Epithelial cell of prostate (primary cell): ENCODE results near the gene CRB2.

ENCODE experiments used
- DNase-seq: peaks from one replicate; pipeline ENCODE4 v3.0.0-alpha.2; 2011; ENCODE audit warnings: low read depth, low spot score
- H3K27ac ChIP-seq: fragments of 450-650 bp; 2 replicates; pipeline ENCODE4 v1.5.1; 2017; ENCODE audit warnings: mild to moderate bottlenecking

The CRB2 gene

GRCh38 chr9:123377211-123377971, 21.4 kb downstream of the CRB2 start:
- no peak overlapping the region for H3K27ac ChIP-seq
- no peak for DNase-seq

DNA sequence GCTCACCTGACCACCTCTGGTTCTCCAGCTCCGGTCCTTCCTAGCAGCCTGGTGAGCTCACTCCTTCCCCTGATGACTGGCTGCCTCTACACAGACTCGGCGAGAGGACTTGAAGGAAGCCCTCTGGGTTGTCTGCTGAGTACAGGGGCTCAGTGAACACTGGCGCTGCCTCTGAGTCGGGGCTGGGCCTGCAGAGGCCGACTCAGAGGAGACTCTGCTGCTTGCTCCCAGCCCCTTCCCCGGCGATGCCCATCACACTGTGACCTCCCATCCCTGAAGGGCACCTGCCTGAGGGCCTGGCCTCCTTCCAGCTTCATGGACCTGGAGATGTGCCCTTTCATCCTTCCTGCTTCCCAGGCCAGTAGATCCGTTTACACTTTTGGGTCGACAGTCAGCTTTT, 22.0 kb downstream of the CRB2 start:
- no peak for DNase-seq
- no peak overlapping the region for H3K27ac ChIP-seq

DNA sequence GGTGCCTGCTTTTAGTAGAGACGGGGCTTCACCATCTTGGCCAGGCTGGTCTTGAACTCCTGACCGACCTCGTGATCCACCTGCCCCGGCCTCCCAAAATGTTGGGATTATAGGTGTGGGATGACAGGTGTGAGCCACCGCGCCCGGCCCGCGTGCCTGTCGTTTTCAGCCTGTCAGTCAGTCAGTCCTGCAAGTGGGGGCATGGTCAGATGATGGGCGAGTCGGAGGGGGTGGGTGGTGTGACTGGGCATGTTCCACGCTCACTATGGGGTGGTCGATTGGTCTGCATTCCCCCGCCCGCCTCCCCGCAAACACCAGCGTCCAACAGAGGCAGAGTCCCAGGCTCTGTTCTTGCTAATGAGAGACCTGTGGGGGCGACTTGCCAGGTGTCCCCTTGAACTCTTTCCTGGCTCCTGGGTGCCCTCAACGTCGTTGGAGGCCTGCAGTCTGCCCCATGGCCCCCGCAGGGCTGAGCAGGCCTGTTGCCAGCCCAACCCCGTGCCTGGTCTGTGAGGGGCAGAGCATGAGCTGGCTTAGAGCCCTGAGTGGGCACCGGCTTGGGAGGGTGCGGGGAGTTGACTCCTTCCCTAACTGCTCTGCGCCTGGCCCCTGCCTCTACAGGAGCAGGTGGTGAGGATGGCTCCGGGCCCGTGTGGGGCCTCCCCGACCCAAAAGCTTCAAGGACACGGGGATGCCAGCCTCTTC, 23.1 kb downstream of the CRB2 start:
- H3K27ac ChIP-seq = no peak overlapping the region
- DNase-seq = no peak

GRCh38 chr9:123380852-123381705, 25.1 kb downstream of the CRB2 start:
- no peak overlapping the region for H3K27ac ChIP-seq
- DNase-seq = no peak

DNA sequence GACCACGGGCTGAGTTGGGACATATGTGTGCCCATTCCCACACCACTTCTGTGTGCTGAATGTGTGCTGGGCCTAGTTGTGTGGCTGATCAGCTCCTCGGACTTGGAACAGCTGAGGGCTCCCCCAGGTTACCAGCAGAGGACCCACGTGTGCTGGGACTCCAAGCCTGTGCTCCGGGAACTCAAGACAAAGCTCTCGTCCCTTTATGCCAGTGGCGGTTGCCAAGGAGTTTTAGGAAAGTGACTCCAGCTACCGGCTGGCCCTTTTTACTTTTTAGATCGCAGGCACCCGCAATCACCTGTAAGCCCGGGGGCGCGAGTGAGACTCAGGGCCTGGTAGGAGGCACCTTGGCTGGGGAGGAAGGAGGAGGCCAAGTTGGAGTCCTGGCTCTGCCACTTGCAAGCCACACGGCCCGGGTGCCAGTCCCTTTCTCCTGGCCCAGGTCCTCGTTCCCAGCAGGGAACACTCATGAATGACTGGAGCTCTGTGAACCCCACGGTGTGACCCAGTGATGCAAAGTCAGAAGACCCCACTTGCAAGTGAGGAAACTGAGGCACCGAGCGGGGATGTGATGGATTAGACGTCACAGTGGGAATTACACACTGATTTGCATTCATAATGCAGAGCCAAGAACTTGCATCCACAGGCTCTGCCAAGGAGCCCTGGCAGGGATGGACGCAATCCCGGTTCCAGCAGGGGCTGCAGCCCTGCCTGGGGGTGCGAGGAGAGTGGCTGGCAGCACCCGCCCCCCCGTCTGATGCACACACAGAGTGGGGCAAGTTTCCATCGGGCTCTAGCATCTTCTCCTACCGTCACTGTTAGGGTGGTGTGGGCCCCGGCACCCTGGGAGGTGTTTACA, 26.9 kb downstream of the CRB2 start:
- H3K27ac ChIP-seq = no peak overlapping the region
- DNase-seq = no peak

GRCh38 chr9:123383512-123384170, 27.6 kb downstream of the CRB2 start:
- DNase-seq = no peak

GRCh38 chr9:123387686-123388085, 31.7 kb downstream of the CRB2 start:
- DNase-seq = no peak
- H3K27ac ChIP-seq = no peak overlapping the region

More at GRCh38 chr9:123383512-123384170, 27.6 kb downstream of the CRB2 start:
- no peak overlapping the region for H3K27ac ChIP-seq

- no peak for DNase-seq
Measured at GRCh38 chr9:123389070-123389469, 33.1 kb downstream of the CRB2 start.

DNA sequence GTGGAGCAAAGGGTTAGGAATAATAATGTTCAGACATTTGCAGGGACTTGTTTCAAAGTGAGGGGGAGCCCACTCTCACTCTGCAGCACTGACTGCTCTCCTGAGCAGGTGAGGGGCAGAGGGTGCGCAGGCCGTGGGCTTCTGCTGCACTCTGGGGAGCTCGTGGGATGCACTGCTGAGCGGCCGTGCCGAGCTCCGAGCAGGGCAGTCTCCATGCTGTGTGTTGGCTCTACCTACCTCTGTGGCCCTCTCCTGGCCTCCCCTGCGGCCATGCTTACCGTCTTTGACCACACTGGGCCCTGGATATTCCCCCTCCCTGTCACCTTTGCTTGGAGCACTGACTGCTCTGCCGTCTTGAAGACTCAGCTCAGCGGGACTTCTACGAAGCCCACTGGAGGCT, 33.7 kb downstream of the CRB2 start:
- H3K27ac ChIP-seq = no peak overlapping the region
- no peak for DNase-seq

More at GRCh38 chr9:123389070-123389469, 33.1 kb downstream of the CRB2 start:
- H3K27ac ChIP-seq = no peak overlapping the region

- no peak overlapping the region for H3K27ac ChIP-seq
- no peak for DNase-seq
Measured at GRCh38 chr9:123390337-123391135, 34.5 kb downstream of the CRB2 start.

DNA sequence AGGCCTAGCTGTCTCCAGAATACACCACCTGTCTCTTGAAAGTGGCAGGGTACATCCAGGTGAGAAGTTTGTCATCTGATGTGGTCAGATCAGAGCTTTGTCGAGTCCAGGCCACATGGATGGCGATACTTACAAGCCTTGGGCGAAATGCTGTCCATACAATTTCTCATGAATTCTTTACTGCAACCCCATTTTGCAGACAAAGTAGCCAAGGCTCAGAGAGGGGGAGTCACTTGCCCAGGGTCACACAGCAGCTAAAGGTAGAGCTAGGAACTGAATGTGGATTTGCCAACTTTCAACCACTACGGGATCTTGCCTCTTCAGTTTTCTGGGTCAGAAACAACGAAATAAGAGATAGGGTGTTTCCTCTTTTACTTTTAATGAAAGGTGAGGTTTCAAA, 35.2 kb downstream of the CRB2 start:
- H3K27ac ChIP-seq = no peak overlapping the region
- DNase-seq = no peak

DNA sequence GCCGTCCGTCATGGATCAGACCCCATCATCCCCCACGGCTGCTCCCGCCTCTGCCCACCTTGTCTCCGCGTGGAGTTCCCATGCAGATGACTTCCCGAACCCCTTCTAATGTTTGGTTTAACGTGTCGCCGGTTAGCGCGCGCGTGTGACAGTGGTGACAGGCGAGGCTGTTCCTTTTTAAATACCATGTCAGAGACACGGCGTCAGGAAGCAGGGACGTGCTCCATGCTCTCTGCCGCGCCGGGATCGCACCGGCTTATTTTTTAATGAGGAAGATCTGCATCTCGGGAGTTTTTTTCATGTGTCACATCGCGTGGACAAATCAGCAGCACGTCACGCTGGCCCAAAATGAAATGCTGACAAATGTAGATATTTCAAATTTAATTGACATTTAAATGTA, 35.9 kb downstream of the CRB2 start:
- H3K27ac ChIP-seq = no peak overlapping the region
- no peak for DNase-seq

GRCh38 chr9:123392802-123393201, 36.8 kb downstream of the CRB2 start:
- DNase-seq = no peak
- no peak overlapping the region for H3K27ac ChIP-seq

GRCh38 chr9:123394291-123395235, 38.6 kb downstream of the CRB2 start:
- H3K27ac ChIP-seq = no peak overlapping the region
- no peak for DNase-seq

DNA sequence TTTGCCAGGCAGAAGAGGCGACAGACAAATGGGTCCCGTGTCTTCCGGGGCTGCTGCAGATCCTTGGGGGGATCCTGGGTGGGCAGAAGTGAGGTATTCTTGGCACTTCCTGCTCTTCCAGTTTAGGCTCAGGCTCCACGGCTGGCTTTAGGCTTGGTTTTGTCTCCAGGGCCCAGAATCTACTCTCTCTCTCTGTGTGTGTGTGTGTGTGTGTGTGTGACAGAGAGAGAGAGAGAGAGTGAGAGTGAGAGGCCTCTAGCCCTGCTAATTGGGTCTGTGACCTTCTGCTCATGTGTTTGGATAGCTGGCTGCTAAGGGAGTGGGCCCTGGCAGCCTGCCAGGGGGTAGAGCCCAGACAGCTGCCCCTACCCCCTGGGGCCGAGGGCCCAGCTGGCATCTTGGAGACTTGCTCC, 39.3 kb downstream of the CRB2 start:
- H3K27ac ChIP-seq = no peak overlapping the region
- DNase-seq = no peak

GRCh38 chr9:123395689-123396511, 39.9 kb downstream of the CRB2 start:
- H3K27ac ChIP-seq = no peak overlapping the region
- no peak for DNase-seq

DNA sequence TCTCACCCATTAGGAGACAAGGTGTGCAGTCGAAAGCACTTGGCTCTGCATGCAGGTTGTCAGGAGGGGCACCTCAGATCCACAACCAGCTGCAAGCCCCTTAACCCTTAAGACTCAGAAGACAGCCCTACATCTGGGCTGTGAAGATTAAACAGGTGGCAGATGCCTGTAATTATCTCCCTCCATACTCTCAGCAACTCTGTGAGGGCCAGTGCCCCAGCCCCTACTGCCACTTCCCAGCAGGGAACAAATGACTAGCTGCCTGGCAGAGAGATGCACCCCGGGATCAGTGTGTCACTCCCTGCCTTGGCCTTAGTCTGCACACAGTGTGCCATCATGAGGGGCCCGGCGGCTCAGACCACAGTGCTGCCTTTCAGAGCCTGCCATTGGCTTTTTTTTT, 42.0 kb downstream of the CRB2 start:
- no peak for DNase-seq

More for the DNA sequence above, 42.0 kb downstream of the CRB2 start:
- H3K27ac ChIP-seq = no peak overlapping the region
